ENCODE results near the gene DDX24.

Gene DDX24

DNA sequence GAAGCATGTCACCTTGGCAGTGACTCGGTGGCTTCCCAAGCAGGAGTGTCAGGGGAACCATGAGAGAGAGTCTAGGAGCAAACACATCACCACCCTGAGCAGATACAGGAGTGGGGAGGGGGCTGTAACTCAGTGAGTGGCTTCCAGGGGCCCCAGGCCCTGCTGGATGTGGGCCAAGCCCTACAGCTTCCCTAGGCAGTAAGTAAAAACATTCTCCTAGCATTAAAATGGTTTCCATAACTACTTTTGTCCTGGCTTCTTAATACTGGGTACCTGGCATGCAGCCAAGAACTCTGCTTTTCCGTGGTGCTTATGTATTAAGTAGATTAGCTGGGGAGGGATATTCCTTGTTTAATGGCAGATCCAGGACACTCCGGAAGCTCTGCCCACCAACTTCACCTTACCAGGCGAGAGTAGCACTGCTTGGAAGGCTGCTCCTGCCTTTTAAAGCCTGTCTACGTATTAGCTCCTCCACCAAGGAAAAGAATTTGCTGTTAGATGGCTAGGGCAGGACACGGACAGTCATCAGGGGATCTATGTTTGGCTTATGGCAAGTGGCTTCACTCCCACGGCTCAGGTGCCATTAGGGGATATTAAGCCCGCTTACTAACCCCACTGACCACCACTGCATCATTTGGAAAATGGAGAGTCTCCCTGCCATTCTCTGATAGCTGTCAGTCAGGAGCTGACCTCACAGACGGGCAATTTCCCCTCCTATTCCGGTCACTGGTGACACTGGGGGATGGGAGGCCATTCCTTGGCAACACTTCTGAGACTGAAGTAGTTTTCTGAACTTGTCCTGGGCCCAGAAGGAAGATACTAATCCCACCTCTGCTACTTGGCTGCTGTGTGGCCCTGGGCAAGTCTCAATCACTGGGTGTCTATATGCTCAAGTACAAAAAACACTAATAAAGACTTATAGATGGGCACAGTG, 32.0 kb downstream of the DDX24 start:
- H3K9me3 ChIP-seq (ENCODE audit: control insufficient read depth, insufficient read depth, low read length): no peaks in the 10 kb centered on the region
- no peaks in the 10 kb centered on the region for H3K4me1 ChIP-seq (ENCODE audit: control insufficient read depth, insufficient read depth, low read length)
- peaks cover 92% of the 10 kb centered on the region for H3K36me3 ChIP-seq (ENCODE audit: control insufficient read depth, insufficient read depth, low read length)
- H3K27me3 ChIP-seq (ENCODE audit: control insufficient read depth, insufficient read depth, low read length): no peaks in the 10 kb centered on the region
- H3K9ac ChIP-seq (ENCODE audit: low read depth, low read length): no peak overlapping the region
- H3K4me3 ChIP-seq (ENCODE audit: low read depth, low read length): no peak overlapping the region
- no peak overlapping the region for H3K27ac ChIP-seq (ENCODE audit: low read depth, low read length)

GRCh38 chr14:94047581-94047980, 33.4 kb downstream of the DDX24 start:
- H3K27ac ChIP-seq (ENCODE audit: low read depth, low read length): no peak overlapping the region
- no peak overlapping the region for H3K9ac ChIP-seq (ENCODE audit: low read depth, low read length)
- peaks cover 86% of the 10 kb centered on the region for H3K36me3 ChIP-seq (ENCODE audit: control insufficient read depth, insufficient read depth, low read length)
- H3K4me1 ChIP-seq (ENCODE audit: control insufficient read depth, insufficient read depth, low read length): no peaks in the 10 kb centered on the region
- H3K27me3 ChIP-seq (ENCODE audit: control insufficient read depth, insufficient read depth, low read length): no peaks in the 10 kb centered on the region
- H3K9me3 ChIP-seq (ENCODE audit: control insufficient read depth, insufficient read depth, low read length): no peaks in the 10 kb centered on the region
- H3K4me3 ChIP-seq (ENCODE audit: low read depth, low read length): no peak overlapping the region

DNA sequence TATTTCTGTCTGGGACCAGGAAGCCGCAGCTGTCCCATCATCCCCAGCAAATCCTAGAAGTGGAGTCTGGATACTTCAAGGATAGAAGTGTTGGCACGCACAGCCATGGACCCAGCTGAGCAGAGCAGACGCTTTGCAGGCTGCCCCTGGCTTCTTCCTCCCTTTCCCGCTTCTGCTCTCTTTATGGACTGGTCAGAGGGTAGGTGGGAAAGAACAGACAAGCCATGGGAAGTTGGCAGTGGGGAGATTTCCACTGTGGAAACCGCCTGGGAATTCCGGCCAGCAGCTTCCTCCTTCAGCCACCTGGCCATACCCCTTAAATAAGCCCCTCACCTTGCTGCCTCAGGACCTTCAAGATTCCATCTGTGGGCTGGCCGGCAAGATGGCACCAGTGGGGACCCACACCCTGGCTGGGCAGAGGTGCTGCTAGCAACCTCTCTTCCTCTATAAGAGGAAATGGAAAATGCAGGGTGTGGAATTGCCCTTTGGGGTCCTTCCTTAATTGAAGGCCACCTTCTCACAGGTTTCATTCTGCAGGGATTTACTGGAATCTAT, 34.2 kb downstream of the DDX24 start:
- Histone ChIP-seq H3K9ac (ENCODE audit: low read depth, low read length) (no peak overlapping the region), H3K36me3 (ENCODE audit: control insufficient read depth, insufficient read depth, low read length) (peaks cover 78% of the 10 kb centered on the region), H3K4me3 (ENCODE audit: low read depth, low read length) (no peak overlapping the region), H3K9me3 (ENCODE audit: control insufficient read depth, insufficient read depth, low read length) (no peaks in the 10 kb centered on the region), H3K4me1 (ENCODE audit: control insufficient read depth, insufficient read depth, low read length) (no peaks in the 10 kb centered on the region), H3K27me3 (ENCODE audit: control insufficient read depth, insufficient read depth, low read length) (no peaks in the 10 kb centered on the region), H3K27ac (ENCODE audit: low read depth, low read length) (no peak overlapping the region)

- Histone ChIP-seq H3K27me3 (ENCODE audit: control insufficient read depth, insufficient read depth, low read length) (no peaks in the 10 kb centered on the region), H3K27ac (ENCODE audit: low read depth, low read length) (no peak overlapping the region), H3K9ac (ENCODE audit: low read depth, low read length) (no peak overlapping the region), H3K9me3 (ENCODE audit: control insufficient read depth, insufficient read depth, low read length) (no peaks in the 10 kb centered on the region), H3K4me3 (ENCODE audit: low read depth, low read length) (no peak overlapping the region), H3K36me3 (ENCODE audit: control insufficient read depth, insufficient read depth, low read length) (peaks cover 71% of the 10 kb centered on the region), H3K4me1 (ENCODE audit: control insufficient read depth, insufficient read depth, low read length) (no peaks in the 10 kb centered on the region)
Measured at GRCh38 chr14:94045563-94046345, 35.2 kb downstream of the DDX24 start.

DNA sequence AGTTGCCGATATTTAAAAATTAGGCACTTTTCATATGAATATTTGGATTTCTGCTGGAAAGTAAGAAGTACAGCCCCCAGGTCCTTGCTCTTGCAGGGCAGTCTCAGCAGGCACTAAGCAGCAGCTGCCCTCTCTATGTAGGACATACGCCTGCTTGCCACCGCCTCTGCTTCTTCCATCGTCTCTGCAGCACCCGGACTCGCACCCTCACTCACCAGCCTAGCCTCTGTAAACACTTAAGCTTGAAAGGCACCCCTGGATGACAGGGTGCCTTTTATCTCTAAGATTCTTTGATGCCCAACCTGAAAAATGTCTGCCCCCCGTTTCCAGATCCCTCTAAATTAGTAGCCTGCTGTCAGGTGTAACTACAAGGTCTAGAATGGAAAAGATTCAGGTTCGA, 35.9 kb downstream of the DDX24 start:
- Histone ChIP-seq H3K4me3 (ENCODE audit: low read depth, low read length) (no peak overlapping the region), H3K36me3 (ENCODE audit: control insufficient read depth, insufficient read depth, low read length) (peaks cover 65% of the 10 kb centered on the region), H3K4me1 (ENCODE audit: control insufficient read depth, insufficient read depth, low read length) (no peaks in the 10 kb centered on the region), H3K27ac (ENCODE audit: low read depth, low read length) (no peak overlapping the region), H3K9me3 (ENCODE audit: control insufficient read depth, insufficient read depth, low read length) (no peaks in the 10 kb centered on the region), H3K9ac (ENCODE audit: low read depth, low read length) (no peak overlapping the region), H3K27me3 (ENCODE audit: control insufficient read depth, insufficient read depth, low read length) (no peaks in the 10 kb centered on the region)

DNA sequence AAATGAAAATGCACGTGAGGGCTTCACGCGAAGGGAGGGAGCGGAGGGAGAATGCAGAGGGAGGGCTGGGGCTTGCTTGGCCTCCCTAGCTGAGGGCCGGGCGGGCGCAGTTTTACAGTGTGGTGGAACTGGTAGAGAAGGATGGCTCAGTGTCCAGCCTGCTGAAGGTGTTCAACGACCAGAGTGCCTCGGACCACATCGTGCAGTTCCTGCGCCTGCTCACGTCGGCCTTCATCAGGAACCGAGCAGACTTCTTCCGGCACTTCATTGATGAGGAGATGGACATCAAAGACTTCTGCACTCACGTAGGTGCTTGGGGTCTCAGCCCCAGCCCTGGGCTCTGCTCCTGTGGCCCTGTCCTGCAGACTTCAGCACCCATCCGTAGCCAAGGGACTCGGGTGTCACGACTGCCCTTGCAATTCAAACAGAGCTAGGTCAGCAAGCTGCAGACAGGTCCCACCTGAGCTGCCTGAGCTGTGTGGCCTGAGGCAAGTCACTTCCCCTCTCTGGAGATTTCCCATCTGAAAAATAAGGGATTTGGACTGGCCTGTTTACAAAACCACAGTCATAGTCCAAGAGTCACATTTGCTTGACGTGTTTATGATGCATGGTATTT, 36.4 kb downstream of the DDX24 start:
- no peaks in the 10 kb centered on the region for H3K9me3 ChIP-seq (ENCODE audit: control insufficient read depth, insufficient read depth, low read length)
- H3K27me3 ChIP-seq (ENCODE audit: control insufficient read depth, insufficient read depth, low read length): no peaks in the 10 kb centered on the region
- H3K27ac ChIP-seq (ENCODE audit: low read depth, low read length): no peak overlapping the region
- H3K36me3 ChIP-seq (ENCODE audit: control insufficient read depth, insufficient read depth, low read length): peaks cover 60% of the 10 kb centered on the region
- H3K9ac ChIP-seq (ENCODE audit: low read depth, low read length): no peak overlapping the region
- no peak overlapping the region for H3K4me3 ChIP-seq (ENCODE audit: low read depth, low read length)
- no peaks in the 10 kb centered on the region for H3K4me1 ChIP-seq (ENCODE audit: control insufficient read depth, insufficient read depth, low read length)

- no peaks in the 10 kb centered on the region for H3K9me3 ChIP-seq (ENCODE audit: control insufficient read depth, insufficient read depth, low read length)
- H3K27ac ChIP-seq (ENCODE audit: low read depth, low read length): no peak overlapping the region
- no peak overlapping the region for H3K9ac ChIP-seq (ENCODE audit: low read depth, low read length)
- H3K4me3 ChIP-seq (ENCODE audit: low read depth, low read length): no peak overlapping the region
- no peaks in the 10 kb centered on the region for H3K4me1 ChIP-seq (ENCODE audit: control insufficient read depth, insufficient read depth, low read length)
- H3K36me3 ChIP-seq (ENCODE audit: control insufficient read depth, insufficient read depth, low read length): peaks cover 57% of the 10 kb centered on the region
- H3K27me3 ChIP-seq (ENCODE audit: control insufficient read depth, insufficient read depth, low read length): no peaks in the 10 kb centered on the region
Measured at GRCh38 chr14:94043756-94044475, 37.1 kb downstream of the DDX24 start.

DNA sequence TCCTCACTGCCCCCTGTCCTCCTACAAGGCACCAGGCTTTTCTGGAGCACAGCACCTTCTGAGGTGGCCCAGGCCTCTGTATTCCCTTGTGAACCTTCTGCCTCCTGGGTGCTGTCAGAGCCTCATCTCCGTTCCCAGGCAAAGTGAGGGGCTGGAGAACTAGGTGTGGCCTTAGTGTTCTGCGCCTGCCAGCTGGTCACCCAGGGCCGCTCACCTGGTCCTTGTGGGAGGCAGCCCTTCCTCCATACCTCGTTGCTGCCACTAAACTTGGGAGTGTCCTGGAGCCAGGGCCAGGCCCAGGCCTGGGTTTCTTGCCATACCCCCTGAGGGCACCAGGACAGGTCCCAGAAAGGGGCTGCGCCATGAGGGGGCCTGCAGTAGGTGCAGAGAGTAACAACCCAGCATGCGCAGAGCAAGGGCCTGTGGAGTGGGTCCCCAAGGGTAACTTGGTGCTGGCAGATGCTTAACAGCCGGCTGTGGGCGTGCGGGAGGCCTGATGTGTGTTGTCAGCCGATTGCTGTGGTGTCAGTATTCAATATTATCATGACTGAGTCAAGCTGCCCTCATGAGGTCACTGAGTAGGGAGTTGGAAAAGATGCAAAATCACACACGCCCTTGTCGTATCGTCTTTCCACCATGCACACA, 37.8 kb downstream of the DDX24 start:
- Histone ChIP-seq H3K36me3 (ENCODE audit: control insufficient read depth, insufficient read depth, low read length) (peaks cover 50% of the 10 kb centered on the region), H3K27me3 (ENCODE audit: control insufficient read depth, insufficient read depth, low read length) (no peaks in the 10 kb centered on the region), H3K9me3 (ENCODE audit: control insufficient read depth, insufficient read depth, low read length) (no peaks in the 10 kb centered on the region), H3K9ac (ENCODE audit: low read depth, low read length) (no peak overlapping the region), H3K27ac (ENCODE audit: low read depth, low read length) (no peak overlapping the region), H3K4me1 (ENCODE audit: control insufficient read depth, insufficient read depth, low read length) (no peaks in the 10 kb centered on the region), H3K4me3 (ENCODE audit: low read depth, low read length) (no peak overlapping the region)

- no peaks in the 10 kb centered on the region for H3K27me3 ChIP-seq (ENCODE audit: control insufficient read depth, insufficient read depth, low read length)
- no peaks in the 10 kb centered on the region for H3K9me3 ChIP-seq (ENCODE audit: control insufficient read depth, insufficient read depth, low read length)
- no peak overlapping the region for H3K9ac ChIP-seq (ENCODE audit: low read depth, low read length)
- peaks cover 44% of the 10 kb centered on the region for H3K36me3 ChIP-seq (ENCODE audit: control insufficient read depth, insufficient read depth, low read length)
- no peak overlapping the region for H3K4me3 ChIP-seq (ENCODE audit: low read depth, low read length)
- H3K4me1 ChIP-seq (ENCODE audit: control insufficient read depth, insufficient read depth, low read length): no peaks in the 10 kb centered on the region
- no peak overlapping the region for H3K27ac ChIP-seq (ENCODE audit: low read depth, low read length)
Measured at GRCh38 chr14:94042433-94043091, 38.4 kb downstream of the DDX24 start.

Data from HUES48 (cell line).